ENCODE measurements around the gene L3MBTL2.
"Not testable (repeated sequence)": the region's sequence is repeated elsewhere in the genome, so short reads cannot be mapped to it uniquely, and the experiment has no call there.

The L3MBTL2 gene

GRCh38 chr22:41242396-41243117 is 37.4 kb downstream of the L3MBTL2 start:
- DNase-seq: no peak

GRCh38 chr22:41243361-41243760 is 38.2 kb downstream of the L3MBTL2 start:
- no peak for DNase-seq

GRCh38 chr22:41245917-41246499 is 40.9 kb downstream of the L3MBTL2 start:
- DNase-seq: no peak

GRCh38 chr22:41247703-41248102 is 42.6 kb downstream of the L3MBTL2 start:
- no peak for DNase-seq

- DNase-seq: no peak
Measured at GRCh38 chr22:41248314-41248713, 43.2 kb downstream of the L3MBTL2 start.

GRCh38 chr22:41248758-41249157 is 43.6 kb downstream of the L3MBTL2 start:
- no peak for DNase-seq

GRCh38 chr22:41249442-41249841 is 44.3 kb downstream of the L3MBTL2 start:
- no peak for DNase-seq

GRCh38 chr22:41250127-41250526 is 45.0 kb downstream of the L3MBTL2 start:
- DNase-seq: no peak

- no peak for DNase-seq
Measured at GRCh38 chr22:41252365-41252764, 47.3 kb downstream of the L3MBTL2 start.

- no peak for DNase-seq
Measured at GRCh38 chr22:41254230-41254629, 49.1 kb downstream of the L3MBTL2 start.

- DNase-seq: no peak
Measured at GRCh38 chr22:41256254-41257253, 51.4 kb downstream of the L3MBTL2 start.

GRCh38 chr22:41257696-41258095 is 52.6 kb downstream of the L3MBTL2 start:
- DNase-seq: no peak

- not testable (repeated sequence) for DNase-seq
Measured at GRCh38 chr22:41259756-41260155, 54.6 kb downstream of the L3MBTL2 start.

- no peak for DNase-seq
Measured at GRCh38 chr22:41260871-41261270, 55.8 kb downstream of the L3MBTL2 start.

- DNase-seq: no peak
Measured at GRCh38 chr22:41261541-41262249, 56.6 kb downstream of the L3MBTL2 start.

- DNase-seq: no peak
Measured at GRCh38 chr22:41262250-41262765, 57.2 kb downstream of the L3MBTL2 start.

GRCh38 chr22:41263704-41264103 is 58.6 kb downstream of the L3MBTL2 start:
- no peak for DNase-seq

- DNase-seq: no peak
Measured at GRCh38 chr22:41264408-41264941, 59.4 kb downstream of the L3MBTL2 start.

- DNase-seq: no peak
Measured at GRCh38 chr22:41267958-41268357, 62.8 kb downstream of the L3MBTL2 start.

- DNase-seq: no peak
Measured at GRCh38 chr22:41271787-41272186, 66.7 kb downstream of the L3MBTL2 start.

GRCh38 chr22:41273128-41273527 is 68.0 kb downstream of the L3MBTL2 start:
- DNase-seq: no peak

GRCh38 chr22:41274856-41275255 is 69.7 kb downstream of the L3MBTL2 start:
- no peak for DNase-seq

All from activated T-cell treated with anti-CD3 and anti-CD28 coated beads for 4 hours (primary cell).